MCF 10A (cell line): ENCODE data around the gene C2CD4D. TPM values are rescaled to one million over a fixed set of nuclear protein-coding genes. Genes with fewer than 3 reads are reported as not detected.
A peak's percentile ranks its signal among the peaks of the same experiment; 100 is the strongest.

Source experiments
- BruUV-seq: library from RNA; stranded (reverse); fragments of 400-500 nt; replicated peaks from 2 replicates; lab custom pipeline; 2021; lab: Mats Ljungman, UMichigan
- CTCF ChIA-PET: fragments of 300-600 bp; sonication (Branson Sonifier 250); formaldehyde crosslinking; extraction: SDS; loops from one replicate; lab custom pipeline; 2021; ENCODE audit warnings: antibody characterized with exemption, inconsistent platforms; lab: Yijun Ruan, JAX
- POLR2A ChIA-PET: fragments of 300-600, 350-650 bp; sonication (Branson Sonifier 250); formaldehyde crosslinking; extraction: SDS; loops from one replicate; lab custom pipeline; 2020; ENCODE audit warnings: antibody characterized with exemption, inconsistent platforms; lab: Yijun Ruan, JAX
- DNase-seq: peaks from one replicate; pipeline ENCODE4 v3.0.0-alpha.2; 2018; ENCODE audit not compliant: unreplicated experiment
- H3K27ac Mint-ChIP-seq: one replicate; pipeline ENCODE4 v1.8.0; 2022; ENCODE audit warnings: mild to moderate bottlenecking, low read depth, mixed read lengths; ENCODE audit not compliant: unreplicated experiment
- H3K27me3 Mint-ChIP-seq: one replicate; pipeline ENCODE4 v1.8.0; 2022; ENCODE audit warnings: mixed read lengths; ENCODE audit not compliant: insufficient read depth, unreplicated experiment
- H3K36me3 Mint-ChIP-seq: one replicate; pipeline ENCODE4 v1.8.0; 2022; ENCODE audit warnings: mild to moderate bottlenecking, moderate library complexity, mixed read lengths; ENCODE audit not compliant: insufficient read depth, unreplicated experiment
- H3K4me1 Mint-ChIP-seq: one replicate; pipeline ENCODE4 v1.8.0; 2022; ENCODE audit warnings: mixed read lengths; ENCODE audit not compliant: insufficient read depth, unreplicated experiment
- H3K4me3 Mint-ChIP-seq: one replicate; pipeline ENCODE4 v1.8.0; 2022; ENCODE audit warnings: mild to moderate bottlenecking, moderate library complexity, mixed read lengths; ENCODE audit not compliant: unreplicated experiment
- H3K9me3 Mint-ChIP-seq: one replicate; pipeline ENCODE4 v1.8.0; 2022; ENCODE audit warnings: mixed read lengths; ENCODE audit not compliant: unreplicated experiment
- intact Hi-C: fragments of 100-400 bp; cut with micrococcal nuclease; formaldehyde crosslinking; loops from 2 replicates; pipeline ENCODE4 v1.14.1; 2022
- total RNA-seq: library from RNA; stranded (reverse); gene quantifications from 2 replicates; pipeline ENCODE4 v1.2.3, GENCODE V29; 2022
- TF ChIP-seq, protein P1 (sequence below): fragments of 200-600 bp; IDR thresholded peaks from one replicate; pipeline ENCODE4 v1.8.0; 2022; ENCODE audit warnings: antibody characterized with exemption, mild to moderate bottlenecking; ENCODE audit not compliant: unreplicated experiment

The C2CD4D gene
- total RNA-seq, 1 experiment from 2014 or later = not detected

DNA sequence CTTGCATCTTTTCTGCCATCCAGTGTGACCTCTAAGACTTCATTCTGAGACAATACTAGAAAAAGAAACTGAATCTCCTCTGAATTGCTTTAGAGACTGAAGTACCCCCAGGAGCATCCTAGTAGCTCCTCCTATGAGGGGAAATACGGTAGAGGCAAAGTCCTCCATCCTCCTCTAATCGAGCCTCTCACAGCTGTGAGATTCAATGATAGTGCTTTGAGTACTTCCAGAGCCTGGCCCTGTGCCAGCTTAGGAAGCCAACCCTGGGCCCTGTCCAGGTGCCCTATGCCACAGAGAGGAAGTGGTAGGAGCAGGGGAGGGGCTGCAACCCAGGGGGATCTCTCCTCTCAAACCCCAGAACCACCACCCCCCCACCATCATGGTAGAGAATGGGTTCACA lies 18.7 kb downstream of the C2CD4D start:
- peak; percentile 71 for DNase-seq
- intact Hi-C loops = no loop called here
- ChIA-PET CTCF (interaction anchor here (0.5 to 3.2 kb wide), 10 partner anchors 9 to 438 kb away, joined by 3 to 17 read pairs (median 4); no protein-coding TSS in a partner anchor), POLR2A (interaction anchor here (0.9 to 2.2 kb wide), 6 partner anchors 11 to 140 kb away, joined by 3 to 9 read pairs (median 5); partner anchors contain the start of genes RORC and TDRKH)
- TF ChIP-seq, protein P1, sequence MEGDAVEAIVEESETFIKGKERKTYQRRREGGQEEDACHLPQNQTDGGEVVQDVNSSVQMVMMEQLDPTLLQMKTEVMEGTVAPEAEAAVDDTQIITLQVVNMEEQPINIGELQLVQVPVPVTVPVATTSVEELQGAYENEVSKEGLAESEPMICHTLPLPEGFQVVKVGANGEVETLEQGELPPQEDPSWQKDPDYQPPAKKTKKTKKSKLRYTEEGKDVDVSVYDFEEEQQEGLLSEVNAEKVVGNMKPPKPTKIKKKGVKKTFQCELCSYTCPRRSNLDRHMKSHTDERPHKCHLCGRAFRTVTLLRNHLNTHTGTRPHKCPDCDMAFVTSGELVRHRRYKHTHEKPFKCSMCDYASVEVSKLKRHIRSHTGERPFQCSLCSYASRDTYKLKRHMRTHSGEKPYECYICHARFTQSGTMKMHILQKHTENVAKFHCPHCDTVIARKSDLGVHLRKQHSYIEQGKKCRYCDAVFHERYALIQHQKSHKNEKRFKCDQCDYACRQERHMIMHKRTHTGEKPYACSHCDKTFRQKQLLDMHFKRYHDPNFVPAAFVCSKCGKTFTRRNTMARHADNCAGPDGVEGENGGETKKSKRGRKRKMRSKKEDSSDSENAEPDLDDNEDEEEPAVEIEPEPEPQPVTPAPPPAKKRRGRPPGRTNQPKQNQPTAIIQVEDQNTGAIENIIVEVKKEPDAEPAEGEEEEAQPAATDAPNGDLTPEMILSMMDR = no peak
- Mint-ChIP-seq H3K27me3 (no peaks in the 10 kb centered on the region), H3K9me3 (no peaks in the 10 kb centered on the region), H3K27ac (no peak overlapping the region), H3K4me1 (peaks cover 16% of the 10 kb centered on the region), H3K36me3 (peaks cover 6% of the 10 kb centered on the region), H3K4me3 (no peak overlapping the region)
- BruUV-seq = no TSS peak

DNA sequence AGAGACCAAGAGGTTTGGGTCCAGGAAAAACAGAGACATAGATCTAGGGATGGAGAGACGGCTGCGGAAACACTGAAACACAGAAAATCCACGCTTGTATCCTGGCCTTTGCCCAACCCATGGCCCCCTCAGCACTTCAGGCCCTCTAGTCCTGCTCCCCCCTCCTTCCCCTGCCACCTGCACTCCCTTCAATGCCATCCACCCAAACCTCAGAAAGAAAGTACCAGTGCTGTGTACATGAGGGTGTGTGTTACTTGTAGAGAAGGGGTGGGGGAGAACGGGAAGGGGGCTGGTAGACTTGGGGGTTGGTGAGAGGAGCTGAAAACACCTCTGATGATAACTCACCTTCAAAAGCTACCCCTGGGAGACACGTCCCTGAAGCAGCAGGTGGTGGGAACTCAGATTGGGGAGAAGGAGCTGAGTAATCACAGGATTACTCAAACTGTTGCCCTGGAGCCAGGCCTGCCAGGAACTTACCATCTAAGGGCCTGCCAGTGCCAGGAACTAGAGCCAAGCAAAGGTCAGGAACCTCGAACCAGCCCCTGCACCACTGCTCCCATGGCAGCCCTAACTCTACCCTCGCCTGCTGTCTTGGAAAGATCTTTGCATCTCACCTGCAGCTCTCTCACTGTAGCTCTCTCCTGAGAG lies 19.5 kb downstream of the C2CD4D start:
- ChIA-PET CTCF (interaction anchor here (0.7 to 3.2 kb wide), 8 partner anchors 10 to 226 kb away, joined by 3 to 17 read pairs (median 4); no protein-coding TSS in a partner anchor), POLR2A (interaction anchor here (0.6 to 2.2 kb wide), 8 partner anchors 9 to 281 kb away, joined by 3 to 9 read pairs (median 4); partner anchors contain the start of genes RORC and TDRKH)
- Mint-ChIP-seq H3K4me1 (peaks cover 16% of the 10 kb centered on the region), H3K9me3 (no peaks in the 10 kb centered on the region), H3K27me3 (no peaks in the 10 kb centered on the region), H3K4me3 (no peak overlapping the region), H3K36me3 (peaks cover 6% of the 10 kb centered on the region), H3K27ac (peak overlapping the region; percentile 21)
- TF ChIP-seq, protein P1 = no peak
- intact Hi-C loops = no loop called here
- DNase-seq = peak; percentile 97
- no TSS peak for BruUV-seq

DNA sequence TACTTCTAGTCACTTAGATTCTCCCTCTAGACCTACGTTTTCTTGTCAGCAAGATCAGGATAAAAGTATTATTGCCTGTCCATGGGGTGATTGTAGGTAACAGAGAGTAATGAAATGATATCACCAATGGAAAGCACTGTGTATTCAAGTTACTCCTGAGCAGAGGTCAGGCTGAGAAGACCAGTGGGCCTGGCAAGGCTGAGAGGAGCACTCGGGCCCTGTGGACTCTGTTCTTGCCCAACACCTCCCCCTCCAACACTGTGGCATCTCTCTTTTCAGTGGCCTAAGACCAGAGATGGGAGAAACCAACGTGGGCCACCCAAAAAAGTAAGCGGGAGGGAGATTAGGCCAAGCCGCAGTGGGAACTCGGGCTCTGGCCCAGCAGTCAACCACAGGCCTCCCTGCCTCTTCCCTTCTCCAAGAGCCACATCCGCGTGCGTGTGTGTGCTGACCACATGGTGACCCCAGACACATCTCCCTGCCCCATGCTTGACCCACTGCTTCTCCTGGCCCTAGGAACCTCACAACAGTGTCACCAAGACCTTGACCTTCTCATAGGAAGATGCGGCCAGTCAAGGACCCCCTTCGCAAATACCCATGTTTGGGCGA lies 20.3 kb downstream of the C2CD4D start:
- Mint-ChIP-seq H3K27ac (peak overlapping the region; percentile 21), H3K27me3 (no peaks in the 10 kb centered on the region), H3K36me3 (peaks cover 6% of the 10 kb centered on the region), H3K4me3 (no peak overlapping the region), H3K9me3 (no peaks in the 10 kb centered on the region), H3K4me1 (peaks cover 16% of the 10 kb centered on the region)
- BruUV-seq = no TSS peak
- DNase-seq = no peak
- CTCF ChIA-PET = interaction anchor here (3.2 kb wide), 1 partner anchor 17 kb away, joined by 17 read pairs; no protein-coding TSS in a partner anchor
- TF ChIP-seq, protein P1 = no peak
- intact Hi-C loops = no loop called here
- POLR2A ChIA-PET = interaction anchor here (1.5 to 2.2 kb wide), 3 partner anchors 10 to 17 kb away, joined by 4 to 9 read pairs (median 6); partner anchors contain the start of gene RORC

DNA sequence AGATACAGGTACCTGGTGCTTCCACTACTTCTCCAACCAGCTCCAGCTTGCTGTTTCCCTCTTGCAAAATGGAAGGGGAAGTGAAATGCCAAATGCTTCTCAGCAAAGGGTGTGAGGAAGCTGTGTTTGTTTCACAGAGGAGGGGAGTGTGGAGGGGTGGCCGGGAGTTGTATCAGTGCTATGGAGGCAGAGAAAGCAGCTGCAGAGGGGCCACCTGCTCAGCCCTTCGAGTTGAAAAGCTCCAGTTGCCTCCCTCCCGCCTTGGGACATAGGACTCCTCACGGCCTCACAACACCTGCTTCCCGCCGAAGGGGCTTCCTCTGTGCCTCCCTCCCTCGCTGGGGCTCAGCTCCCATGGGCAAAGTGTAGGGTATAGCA lies 22.3 kb downstream of the C2CD4D start:
- no peaks in the 10 kb centered on the region for H3K36me3 Mint-ChIP-seq
- peaks cover 16% of the 10 kb centered on the region for H3K4me1 Mint-ChIP-seq
- H3K4me3 Mint-ChIP-seq = no peak overlapping the region
- TF ChIP-seq, protein P1 = no peak
- DNase-seq = no peak
- no peaks in the 10 kb centered on the region for H3K27me3 Mint-ChIP-seq
- no peak overlapping the region for H3K27ac Mint-ChIP-seq
- intact Hi-C loops = no loop called here
- ChIA-PET POLR2A (interaction anchor here (1.3 kb wide), 1 partner anchor 306 kb away, joined by 6 read pairs; the partner anchor contains the start of gene CGN), CTCF (no interaction called here)
- H3K9me3 Mint-ChIP-seq = no peaks in the 10 kb centered on the region
- BruUV-seq = no TSS peak
